Neutrophil (primary cell): ENCODE results near the gene PTGER2.

Experiments
- H3K27ac ChIP-seq: fragments of 200-600 bp; sonication (generic); 2 replicates; pipeline ENCODE4 v1.5.1; 2016; ENCODE audit warnings: mild to moderate bottlenecking, moderate library complexity
- H3K27me3 ChIP-seq: fragments of 200-600 bp; sonication (generic); 2 replicates; pipeline ENCODE4 v1.6.0; 2016; ENCODE audit warnings: mild to moderate bottlenecking
- H3K36me3 ChIP-seq: fragments of 200-600 bp; sonication (generic); 2 replicates; pipeline ENCODE4 v1.5.1; 2017
- H3K4me1 ChIP-seq, 2 experiments: fragments of 200-600 bp in 1 of 2; sonication (generic) in 1 of 2; 1 replicate in 1 of 2; 2 replicates in 1 of 2; pipeline versions ENCODE4 v1.5.1 to v1.6.1; 2013 to 2016; ENCODE audit warnings: low read depth in 1 of 2, low read length in 1 of 2, mild to moderate bottlenecking in 1 of 2, moderate library complexity in 1 of 2; ENCODE audit not compliant: control insufficient read depth in 1 of 2, insufficient read depth in 1 of 2
- H3K4me3 ChIP-seq, 2 experiments: fragments of 200-600 bp in 1 of 2; sonication (generic) in 1 of 2; 1 replicate in 1 of 2; 2 replicates in 1 of 2; pipeline ENCODE4 v1.5.1; 2013 to 2016; ENCODE audit warnings: low read depth in 1 of 2, low read length in 1 of 2, mild to moderate bottlenecking in 1 of 2, moderate library complexity in 1 of 2
- H3K9me3 ChIP-seq: fragments of 200-600 bp; sonication (generic); 2 replicates; pipeline ENCODE4 v1.5.1; 2016
- TF ChIP-seq, protein P1 (sequence below): fragments of 200-600 bp; sonication (generic); IDR thresholded peaks from 2 replicates; pipeline ENCODE4 v1.5.1; 2016; ENCODE audit warnings: antibody characterized with exemption

The PTGER2 gene, protein sequence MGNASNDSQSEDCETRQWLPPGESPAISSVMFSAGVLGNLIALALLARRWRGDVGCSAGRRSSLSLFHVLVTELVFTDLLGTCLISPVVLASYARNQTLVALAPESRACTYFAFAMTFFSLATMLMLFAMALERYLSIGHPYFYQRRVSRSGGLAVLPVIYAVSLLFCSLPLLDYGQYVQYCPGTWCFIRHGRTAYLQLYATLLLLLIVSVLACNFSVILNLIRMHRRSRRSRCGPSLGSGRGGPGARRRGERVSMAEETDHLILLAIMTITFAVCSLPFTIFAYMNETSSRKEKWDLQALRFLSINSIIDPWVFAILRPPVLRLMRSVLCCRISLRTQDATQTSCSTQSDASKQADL

DNA sequence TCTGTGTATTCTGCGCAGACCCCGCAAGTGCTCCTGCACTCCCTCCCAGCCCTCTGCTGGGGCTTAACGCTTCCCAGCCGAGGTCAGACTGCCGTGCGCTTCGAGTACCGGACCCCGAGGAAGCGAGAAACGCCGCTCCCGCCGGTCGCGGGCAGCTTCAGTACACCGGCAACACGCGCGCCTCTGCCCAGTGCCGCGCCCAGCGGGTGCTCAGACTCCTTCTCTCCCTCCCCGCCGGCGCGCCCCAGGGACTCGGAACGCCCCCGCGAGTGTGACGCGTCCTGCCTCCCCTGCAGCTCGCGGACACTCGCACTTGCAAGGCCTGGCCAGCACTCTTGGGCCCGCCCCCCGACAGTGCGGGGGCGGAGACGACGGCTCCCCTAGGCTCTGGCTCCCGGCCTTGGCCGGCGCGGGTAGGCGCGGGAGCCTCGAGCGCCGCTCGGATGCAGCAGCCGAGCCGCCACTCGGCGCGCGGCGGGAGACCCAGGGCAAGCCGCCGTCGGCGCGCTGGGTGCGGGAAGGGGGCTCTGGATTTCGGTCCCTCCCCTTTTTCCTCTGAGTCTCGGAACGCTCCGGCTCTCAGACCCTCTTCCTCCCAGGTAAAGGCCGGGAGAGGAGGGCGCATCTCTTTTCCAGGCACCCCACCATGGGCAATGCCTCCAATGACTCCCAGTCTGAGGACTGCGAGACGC lies at the start of gene PTGER2:
Gene PTGER2, plus strand, starts transcription at position 410 of the 692 bp plus-strand sequence. Its CDS starts 237 bp downstream, at position 647.
- Histone ChIP-seq H3K4me1 (peaks cover 88 to 96% of the 10 kb centered on the region in 2 experiments), H3K27me3 (no peaks in the 10 kb centered on the region), H3K27ac (peak within 1 kb of the TSS; percentile 85), H3K36me3 (no peaks in the 10 kb centered on the region), H3K9me3 (no peaks in the 10 kb centered on the region), H3K4me3 (peak within 1 kb of the TSS; percentile 65 to 73)
- TF ChIP-seq, protein P1, sequence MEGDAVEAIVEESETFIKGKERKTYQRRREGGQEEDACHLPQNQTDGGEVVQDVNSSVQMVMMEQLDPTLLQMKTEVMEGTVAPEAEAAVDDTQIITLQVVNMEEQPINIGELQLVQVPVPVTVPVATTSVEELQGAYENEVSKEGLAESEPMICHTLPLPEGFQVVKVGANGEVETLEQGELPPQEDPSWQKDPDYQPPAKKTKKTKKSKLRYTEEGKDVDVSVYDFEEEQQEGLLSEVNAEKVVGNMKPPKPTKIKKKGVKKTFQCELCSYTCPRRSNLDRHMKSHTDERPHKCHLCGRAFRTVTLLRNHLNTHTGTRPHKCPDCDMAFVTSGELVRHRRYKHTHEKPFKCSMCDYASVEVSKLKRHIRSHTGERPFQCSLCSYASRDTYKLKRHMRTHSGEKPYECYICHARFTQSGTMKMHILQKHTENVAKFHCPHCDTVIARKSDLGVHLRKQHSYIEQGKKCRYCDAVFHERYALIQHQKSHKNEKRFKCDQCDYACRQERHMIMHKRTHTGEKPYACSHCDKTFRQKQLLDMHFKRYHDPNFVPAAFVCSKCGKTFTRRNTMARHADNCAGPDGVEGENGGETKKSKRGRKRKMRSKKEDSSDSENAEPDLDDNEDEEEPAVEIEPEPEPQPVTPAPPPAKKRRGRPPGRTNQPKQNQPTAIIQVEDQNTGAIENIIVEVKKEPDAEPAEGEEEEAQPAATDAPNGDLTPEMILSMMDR: no peak

DNA sequence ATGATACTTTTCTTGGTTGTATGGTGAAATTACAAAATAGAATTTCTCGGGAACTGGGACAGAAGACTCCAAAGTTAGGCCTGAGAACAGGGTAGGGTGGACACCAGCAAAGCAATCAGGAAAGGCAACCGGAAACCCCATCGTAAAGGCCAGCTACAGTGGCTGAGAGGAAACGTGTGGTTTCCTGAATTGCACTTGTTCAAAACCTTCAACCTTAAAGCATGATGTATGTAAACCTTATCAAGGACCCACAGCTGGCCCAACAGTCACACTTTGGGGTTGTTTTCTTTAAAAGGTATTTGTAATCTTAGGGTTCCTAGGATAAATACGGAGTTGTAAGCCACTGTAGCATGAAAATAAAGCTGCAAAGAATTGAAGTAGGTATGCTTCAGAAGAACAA lies 48.9 kb upstream of the PTGER2 start:
- H3K4me3 ChIP-seq: peak overlapping the region; percentile 19 to 21

DNA sequence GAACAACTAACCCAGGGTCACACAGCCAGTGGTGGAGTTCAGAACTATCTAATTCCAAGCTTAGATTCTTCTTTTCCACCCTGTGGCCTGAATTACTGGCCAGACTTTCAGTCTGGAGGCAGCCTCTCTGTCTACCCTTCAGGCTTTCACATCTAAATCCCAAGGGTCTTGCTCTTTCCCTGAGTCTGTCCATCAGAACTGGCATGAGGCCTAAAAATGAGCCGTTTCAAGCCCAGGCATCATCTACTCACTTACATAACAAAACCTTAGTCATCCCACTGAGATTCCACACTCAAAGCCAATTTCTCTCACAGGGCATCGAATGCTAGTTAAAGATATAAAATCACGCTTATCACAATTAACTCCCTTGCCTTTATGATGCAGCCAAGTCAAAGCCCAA lies 47.9 kb upstream of the PTGER2 start:
- H3K4me3 ChIP-seq: peak overlapping the region in 1 of 2 experiments; percentile 73
- peaks cover 29% of the 10 kb centered on the region for H3K27me3 ChIP-seq
- H3K36me3 ChIP-seq: no peaks in the 10 kb centered on the region
- peaks cover 71 to 77% of the 10 kb centered on the region in 2 experiments for H3K4me1 ChIP-seq
- TF ChIP-seq, protein P1: no peak
- H3K27ac ChIP-seq: peak overlapping the region; percentile 67
- no peaks in the 10 kb centered on the region for H3K9me3 ChIP-seq

More for the DNA sequence above, 48.9 kb upstream of the PTGER2 start:
- peak overlapping the region; percentile 67 for H3K27ac ChIP-seq
- H3K36me3 ChIP-seq: no peaks in the 10 kb centered on the region
- H3K9me3 ChIP-seq: no peaks in the 10 kb centered on the region
- TF ChIP-seq, protein P1: no peak
- H3K4me1 ChIP-seq: peaks cover 71 to 77% of the 10 kb centered on the region in 2 experiments
- H3K27me3 ChIP-seq: peaks cover 20% of the 10 kb centered on the region

DNA sequence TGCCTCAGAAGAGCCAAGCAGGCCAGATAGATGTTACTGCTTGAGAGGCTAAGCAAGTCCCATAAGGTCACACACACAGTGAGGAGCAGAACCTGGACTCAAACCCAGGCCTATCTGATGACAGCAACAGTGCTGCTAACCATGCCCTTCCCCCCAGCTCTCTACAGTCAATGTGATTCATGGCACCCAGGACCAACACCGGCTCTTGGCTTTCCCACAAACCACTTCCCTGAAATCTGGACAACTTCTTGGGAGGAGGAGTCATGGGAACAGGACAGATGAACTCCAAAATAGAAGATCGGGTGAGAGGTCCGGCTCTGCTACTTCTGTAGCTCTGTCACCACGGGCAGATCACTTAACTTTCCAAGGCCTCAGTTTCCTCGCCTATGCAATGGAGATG lies 47.3 kb upstream of the PTGER2 start:
- H3K4me3 ChIP-seq: peak overlapping the region; percentile 73 to 75
- no peaks in the 10 kb centered on the region for H3K36me3 ChIP-seq
- H3K27me3 ChIP-seq: peaks cover 29% of the 10 kb centered on the region
- peak overlapping the region; percentile 67 for H3K27ac ChIP-seq
- H3K4me1 ChIP-seq: peaks cover 71 to 77% of the 10 kb centered on the region in 2 experiments
- TF ChIP-seq, protein P1: no peak
- H3K9me3 ChIP-seq: no peaks in the 10 kb centered on the region

DNA sequence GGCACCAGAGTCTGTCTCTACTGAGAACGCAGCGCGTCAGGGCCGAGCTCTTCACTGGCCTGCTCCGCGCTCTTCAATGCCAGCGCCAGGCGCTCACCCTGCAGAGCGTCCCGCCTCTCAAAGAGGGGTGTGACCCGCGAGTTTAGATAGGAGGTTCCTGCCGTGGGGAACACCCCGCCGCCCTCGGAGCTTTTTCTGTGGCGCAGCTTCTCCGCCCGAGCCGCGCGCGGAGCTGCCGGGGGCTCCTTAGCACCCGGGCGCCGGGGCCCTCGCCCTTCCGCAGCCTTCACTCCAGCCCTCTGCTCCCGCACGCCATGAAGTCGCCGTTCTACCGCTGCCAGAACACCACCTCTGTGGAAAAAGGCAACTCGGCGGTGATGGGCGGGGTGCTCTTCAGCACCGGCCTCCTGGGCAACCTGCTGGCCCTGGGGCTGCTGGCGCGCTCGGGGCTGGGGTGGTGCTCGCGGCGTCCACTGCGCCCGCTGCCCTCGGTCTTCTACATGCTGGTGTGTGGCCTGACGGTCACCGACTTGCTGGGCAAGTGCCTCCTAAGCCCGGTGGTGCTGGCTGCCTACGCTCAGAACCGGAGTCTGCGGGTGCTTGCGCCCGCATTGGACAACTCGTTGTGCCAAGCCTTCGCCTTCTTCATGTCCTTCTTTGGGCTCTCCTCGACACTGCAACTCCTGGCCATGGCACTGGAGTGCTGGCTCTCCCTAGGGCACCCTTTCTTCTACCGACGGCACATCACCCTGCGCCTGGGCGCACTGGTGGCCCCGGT lies 46.4 kb upstream of the PTGER2 start, which contains the start of gene PTGDR:
Gene PTGDR, plus strand, starts transcription at position 198 of the 778 bp plus-strand sequence. Its CDS starts 117 bp downstream, at position 315.
- H3K4me1 ChIP-seq: peaks cover 68 to 71% of the 10 kb centered on the region in 2 experiments
- H3K27me3 ChIP-seq: peaks cover 29% of the 10 kb centered on the region
- H3K36me3 ChIP-seq: no peaks in the 10 kb centered on the region
- TF ChIP-seq, protein P1: no peak
- no peaks in the 10 kb centered on the region for H3K9me3 ChIP-seq
- H3K27ac ChIP-seq: peak within 1 kb of the TSS; percentile 67
- peak within 1 kb of the TSS; percentile 73 to 75 for H3K4me3 ChIP-seq
